Measurements from ENCODE around the gene TEX14. TPM values are rescaled to one million over a fixed set of nuclear protein-coding genes. Genes with fewer than 3 reads are reported as not detected.

TEX14 gene
- total RNA-seq, 3 donors from 2014 or later, result 0.16 to 0.33 (median 0.29) TPM

GRCh38 chr17:58643147-58643546, 48.7 kb downstream of the TEX14 start:
- TF ChIP-seq POLR2A (IDR thresholded peaks at IDR 0.05) (no peak), CTCF (IDR thresholded peaks at IDR 0.05) (no peak), POLR2AphosphoS5 (IDR thresholded peaks at IDR 0.05) (no peak)
- Histone ChIP-seq H3K4me3 (no peak overlapping the region), H3K36me3 (no peaks in the 10 kb centered on the region), H3K9me3 (no peaks in the 10 kb centered on the region), H3K27ac (no peak overlapping the region), H3K4me1 (no peaks in the 10 kb centered on the region), H3K27me3 (no peaks in the 10 kb centered on the region)
- intact Hi-C loops (cut with DNase I; ENCODE audit: low total_unique reads), result no loop called here
- no peak for DNase-seq (ENCODE audit: low spot score in 2 of 2)

- TF ChIP-seq CTCF (IDR thresholded peaks at IDR 0.05) (no peak), POLR2AphosphoS5 (IDR thresholded peaks at IDR 0.05) (no peak), POLR2A (IDR thresholded peaks at IDR 0.05) (no peak)
- H3K27ac ChIP-seq, result peak overlapping the region in 1 of 2 donors; percentile 35
- no peak overlapping the region for H3K4me3 ChIP-seq
- no peaks in the 10 kb centered on the region for H3K27me3 ChIP-seq
- no peaks in the 10 kb centered on the region for H3K4me1 ChIP-seq
- no peak for DNase-seq (ENCODE audit: low spot score in 2 of 2)
- no peaks in the 10 kb centered on the region for H3K9me3 ChIP-seq
- H3K36me3 ChIP-seq, result no peaks in the 10 kb centered on the region
- intact Hi-C loops (cut with DNase I; ENCODE audit: low total_unique reads), result no loop called here
These were observed 49.9 kb downstream of the TEX14 start for GRCh38 chr17:58641887-58642311.

- H3K36me3 ChIP-seq, result no peaks in the 10 kb centered on the region
- DNase-seq (ENCODE audit: low spot score in 2 of 2), result no peak
- TF ChIP-seq CTCF (IDR thresholded peaks at IDR 0.05), result no peak
- no peak for TF ChIP-seq POLR2A (IDR thresholded peaks at IDR 0.05)
- TF ChIP-seq POLR2AphosphoS5 (IDR thresholded peaks at IDR 0.05), result no peak
- no peak overlapping the region for H3K4me3 ChIP-seq
- intact Hi-C loops (cut with DNase I; ENCODE audit: low total_unique reads), result no loop called here
- no peaks in the 10 kb centered on the region for H3K27me3 ChIP-seq
- no peak overlapping the region for H3K27ac ChIP-seq
- H3K9me3 ChIP-seq, result no peaks in the 10 kb centered on the region
- H3K4me1 ChIP-seq, result no peaks in the 10 kb centered on the region
These were observed 51.6 kb downstream of the TEX14 start for GRCh38 chr17:58640202-58640601.

- Histone ChIP-seq H3K27me3 (no peaks in the 10 kb centered on the region), H3K4me3 (no peak overlapping the region), H3K36me3 (no peaks in the 10 kb centered on the region), H3K4me1 (no peaks in the 10 kb centered on the region), H3K9me3 (no peaks in the 10 kb centered on the region), H3K27ac (no peak overlapping the region)
- DNase-seq (ENCODE audit: low spot score in 2 of 2), result no peak
- intact Hi-C loops (cut with DNase I; ENCODE audit: low total_unique reads), result no loop called here
- TF ChIP-seq CTCF (IDR thresholded peaks at IDR 0.05), result no peak
These were observed 52.2 kb downstream of the TEX14 start for GRCh38 chr17:58639681-58640080.

GRCh38 chr17:58637011-58637570, 54.8 kb downstream of the TEX14 start:
- TF ChIP-seq POLR2AphosphoS5 (IDR thresholded peaks at IDR 0.05), result no peak
- no peak for TF ChIP-seq CTCF (IDR thresholded peaks at IDR 0.05)
- no peak for TF ChIP-seq POLR2A (IDR thresholded peaks at IDR 0.05)
- Histone ChIP-seq H3K27me3 (no peaks in the 10 kb centered on the region), H3K9me3 (no peaks in the 10 kb centered on the region), H3K4me3 (no peak overlapping the region), H3K27ac (no peak overlapping the region), H3K36me3 (no peaks in the 10 kb centered on the region), H3K4me1 (no peaks in the 10 kb centered on the region)
- DNase-seq (ENCODE audit: low spot score in 2 of 2), result no peak
- intact Hi-C loops (cut with DNase I; ENCODE audit: low total_unique reads), result no loop called here

All from breast epithelium (tissue), 4 donors.